ENCODE results near the gene NAA16. TPM values are rescaled to one million over a fixed set of nuclear protein-coding genes. Genes with fewer than 3 reads are reported as not detected.

NAA16 gene
- total and polyA plus RNA-seq, 2 of the 4 experiments (the other 2 are of a cell fraction), result 6.6 to 8.8 TPM

- Histone ChIP-seq H3K23ac (ENCODE audit: low read depth, low read length) (no peak overlapping the region), H3K4me2 (ENCODE audit: low read depth, low read length) (no peak overlapping the region), H3K4me1 (ENCODE audit: control insufficient read depth, insufficient read depth, low read length) (no peaks in the 10 kb centered on the region), H3K18ac (ENCODE audit: low read depth, low read length) (no peak overlapping the region), H3K9me1 (ENCODE audit: insufficient read depth, low read length) (peaks cover 3% of the 10 kb centered on the region), H2AK9ac (replicated peaks; ENCODE audit: low read depth, low read length, poor library complexity) (no peak overlapping the region), H2AFZ (replicated peaks; ENCODE audit: low read length, poor library complexity) (no peak overlapping the region), H2BK120ac (ENCODE audit: low read depth, low read length) (no peak overlapping the region), H3K4me3 (ENCODE audit: insufficient read depth, low read depth, low read length) (no peak overlapping the region), H2BK20ac (ENCODE audit: low read depth, low read length) (no peak overlapping the region), H4K8ac (ENCODE audit: low read depth in 2 of 2, low read length in 2 of 2) (no peak overlapping the region), H3K9ac (ENCODE audit: low read depth, low read length) (no peak overlapping the region), H2BK5ac (ENCODE audit: low read depth, low read length, poor library complexity, severe bottlenecking) (no peak overlapping the region), H3K27ac (ENCODE audit: insufficient read depth, low read length) (no peak overlapping the region), H3K79me1 (ENCODE audit: low read depth in 1 of 2, low read length in 2 of 2) (peaks cover 27 to 34% of the 10 kb centered on the region in 2 experiments), H2BK15ac (ENCODE audit: low read depth, low read length) (no peak overlapping the region), H2AK5ac (ENCODE audit: low read depth, low read length) (no peak overlapping the region), H3K36me3 (ENCODE audit: control insufficient read depth, insufficient read depth, low read length) (peaks cover 17% of the 10 kb centered on the region), H3K27me3 (ENCODE audit: control insufficient read depth, insufficient read depth, low read length) (no peaks in the 10 kb centered on the region), H3K4ac (ENCODE audit: low read depth, low read length) (no peak overlapping the region), H4K20me1 (ENCODE audit: insufficient read depth, low read length) (no peaks in the 10 kb centered on the region), H3K56ac (ENCODE audit: extremely low read depth, insufficient read depth, low read length) (no peak overlapping the region), H4K91ac (ENCODE audit: insufficient read depth, low read depth, low read length) (no peak overlapping the region), H3K14ac (replicated peaks; ENCODE audit: low read depth, low read length) (no peak overlapping the region), H3K9me3 (ENCODE audit: control insufficient read depth, insufficient read depth, low read length) (no peaks in the 10 kb centered on the region), H4K5ac (ENCODE audit: low read depth, low read length) (no peak overlapping the region)
- ATAC-seq (ENCODE audit: low read depth), result no peak
- dilution Hi-C loops (cut with HindIII; ENCODE audit: low sequenced_read_pairs, unreplicated experiment) (no loop called here), intact Hi-C loops (cut with micrococcal nuclease) (no loop called here), in situ Hi-C loops (cut with MboI; ENCODE audit: low sequenced_read_pairs) (no loop called here)
- POLR2A ChIA-PET (ENCODE audit: unreplicated experiment), result no interaction called here
- no peak for DNase-seq
- no CpG with 5 or more reads among the region's 2 CpGs for WGBS, 2 experiments (ENCODE audit: extremely low coverage in 2 of 2, insufficient read length in 1 of 2)
- CTCF ChIA-PET, result no interaction called here
- TF ChIP-seq ELK1 (IDR thresholded peaks at IDR 0.05; ENCODE audit: borderline replicate concordance, low read depth, low read length) (no peak), RAD21 (IDR thresholded peaks at IDR 0.05; ENCODE audit: low read length) (no peak), CEBPB (IDR thresholded peaks at IDR 0.05; ENCODE audit: low read depth, low read length) (peak; percentile 72; the same call in 1 of the 2 replicates)
- BruUV-seq (replicated peaks), result no TSS peak
These were observed 14.7 kb downstream of the NAA16 start for GRCh38 chr13:41325752-41326151.

Data from IMR-90 (cell line).